Mammary epithelial cell (primary cell): ENCODE data around the gene TBL3.

ENCODE experiments used
- CTCF ChIP-seq, 2 donors: IDR thresholded peaks in 1 of 2; conservative IDR thresholded peaks in 1 of 2; 2 replicates each; pipeline ENCODE4 v1.5.1; 2011 to 2012; ENCODE audit warnings: inconsistent platforms in 2 of 2, low read length in 2 of 2, mild to moderate bottlenecking in 2 of 2, control low read depth in 1 of 2, low read depth in 1 of 2; ENCODE audit not compliant: insufficient read depth in 1 of 2; ENCODE audit errors: extremely low read depth in 1 of 2
- EZH2 ChIP-seq: IDR thresholded peaks from 2 replicates; pipeline ENCODE4 v1.6.1; 2012; ENCODE audit warnings: low read length, inconsistent platforms, borderline replicate concordance

- TF ChIP-seq CTCF (conservative IDR thresholded peaks at IDR 0.05 in 1 of 2, IDR thresholded peaks at IDR 0.05 in 1 of 2; ENCODE audit: extremely low read depth in 1 of 2, insufficient read depth in 1 of 2, low read depth in 1 of 2, low read length in 2 of 2) (no peak), EZH2 (no peak)
Measured at GRCh38 chr16:1980030-1980769, 8.3 kb downstream of the TBL3 start.
